H1 (cell line): ENCODE results near the gene RAB2B. TPM values are rescaled to one million over a fixed set of nuclear protein-coding genes. Genes with fewer than 3 reads are reported as not detected.

ENCODE experiments used
- ASH2L ChIP-seq: fragments of 200-600, 300-600 bp; sonication (generic); IDR thresholded peaks from one replicate; pipeline ENCODE4 v1.7.1; 2017; ENCODE audit warnings: low read length
- CHD7 ChIP-seq: fragments of 300-600 bp; sonication (generic); IDR thresholded peaks from 2 replicates; pipeline ENCODE4 v1.7.1; 2012; ENCODE audit warnings: low read length, moderate library complexity, mild to moderate bottlenecking, inconsistent platforms; ENCODE audit not compliant: insufficient replicate concordance
- CREB1 ChIP-seq: IDR thresholded peaks from 2 replicates; pipeline ENCODE4 v1.6.1; 2012; ENCODE audit warnings: inconsistent platforms
- RAD21 ChIP-seq, 2 experiments: IDR thresholded peaks in 1 of 2; conservative IDR thresholded peaks in 1 of 2; 2 replicates each; pipeline ENCODE4 v1.6.1; 2011; ENCODE audit warnings: low read depth in 2 of 2, low read length in 2 of 2, improper control_type of control experiment in 1 of 2, inconsistent platforms in 1 of 2, mild to moderate bottlenecking in 1 of 2, moderate library complexity in 1 of 2
- SIN3A ChIP-seq, 2 experiments: IDR thresholded peaks in 1 of 2; conservative IDR thresholded peaks in 1 of 2; 2 replicates each; pipeline ENCODE4 v1.6.1; 2011 to 2012; ENCODE audit warnings: low read length in 2 of 2, improper control_type of control experiment in 1 of 2, low read depth in 1 of 2, mild to moderate bottlenecking in 1 of 2
- SUZ12 ChIP-seq: fragments of 200-600 bp; sonication (generic); IDR thresholded peaks from 2 replicates; pipeline ENCODE4 v1.6.1; 2012; ENCODE audit warnings: mild to moderate bottlenecking, inconsistent platforms, low read length, moderate library complexity, mixed read lengths
- polyA plus RNA-seq, 7 experiments: library from polyadenylated mRNA; depleted of rRNA in 3 of 7; stranded (reverse) in 5 of 7; unstranded in 2 of 7; fragments of >200 nt in 5 of 7; fragments of 200-250 nt in 2 of 7; gene quantifications; 1 replicate in 5 of 7; 2 replicates in 1 of 7; 4 replicates in 1 of 7; pipeline versions ENCODE4 v1.2.1 to v1.2.3, GENCODE V29; 2011 to 2013; ENCODE audit warnings: missing spikeins in 2 of 7, mixed read lengths in 2 of 7
- total RNA-seq: library from RNA; stranded (reverse); fragmentation: NEBNext Ultra II Directional; extraction: Animal tissue kit (Norgen Biotek cat#: 25700); gene quantifications from 2 replicates; pipeline ENCODE4 v1.2.1, GENCODE V29; 2021

The RAB2B gene
- total and polyA plus RNA-seq, 2 of the 8 experiments (the other 6 are each of a cell fraction or from before 2014, with no cell fraction given), result 23.4 to 26.1 TPM

DNA sequence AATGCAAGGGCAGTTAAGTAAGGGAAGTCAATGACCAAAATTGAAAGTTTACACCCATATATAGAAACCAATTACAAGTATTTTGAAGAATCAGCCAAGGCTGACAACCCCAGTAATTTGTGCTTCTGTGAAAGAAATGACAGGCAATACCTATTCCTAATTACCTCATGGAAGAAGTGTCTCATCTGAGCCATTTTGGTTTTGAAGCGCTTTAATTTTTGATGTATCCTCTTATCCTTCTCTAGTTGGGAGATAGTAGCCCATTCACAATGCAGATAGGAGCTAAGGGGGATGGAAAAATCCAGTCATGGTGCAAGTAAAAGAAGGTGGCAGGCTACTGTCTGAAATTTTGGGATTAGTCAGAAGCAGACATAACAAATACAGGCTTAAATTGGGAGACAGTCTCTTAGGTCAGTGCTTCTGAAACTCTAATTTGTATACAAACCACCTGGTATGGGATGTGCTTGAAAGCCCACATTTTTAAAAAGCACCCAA is 62.6 kb downstream of the RAB2B start (continued):
- TF ChIP-seq CHD7, result no peak
- no peak for TF ChIP-seq RAD21 (IDR thresholded peaks at IDR 0.05 in 1 of 2, conservative IDR thresholded peaks at IDR 0.05 in 1 of 2; ENCODE audit: low read depth in 2 of 2, low read length in 2 of 2)
- no peak for TF ChIP-seq SIN3A (conservative IDR thresholded peaks at IDR 0.05 in 1 of 2, IDR thresholded peaks at IDR 0.05 in 1 of 2; ENCODE audit: low read depth in 1 of 2, low read length in 2 of 2)
- TF ChIP-seq CREB1, result no peak
- no peak for TF ChIP-seq SUZ12
- no peak for TF ChIP-seq ASH2L
